ENCODE data around the gene PYGO1. TPM values are rescaled to one million over a fixed set of nuclear protein-coding genes. Genes with fewer than 3 reads are reported as not detected.

PYGO1 gene
- total and polyA plus RNA-seq, 2 of the 8 experiments (the other 6 are each of a cell fraction or from before 2014, with no cell fraction given): 0.50 to 1.1 TPM

DNA sequence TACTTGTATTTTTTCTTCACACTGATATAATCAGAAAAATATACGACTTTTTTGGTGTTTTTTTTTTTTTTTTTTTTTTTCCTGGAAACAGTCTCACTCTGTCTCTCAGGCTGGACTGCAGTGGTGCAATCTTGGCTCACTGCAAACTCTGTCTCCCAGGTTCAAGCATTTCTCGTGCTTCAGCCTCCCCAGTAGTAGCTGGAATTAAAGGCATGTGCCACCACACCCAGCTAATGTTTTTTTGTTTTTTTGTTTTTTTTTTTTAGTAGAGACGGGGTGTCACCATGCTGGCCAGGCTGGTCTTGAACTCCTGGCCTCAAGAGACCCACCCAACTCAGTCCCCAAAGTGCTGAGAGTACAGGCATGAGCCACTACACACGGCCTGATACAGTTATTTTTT is 59.3 kb downstream of the PYGO1 start (continued):
- TF ChIP-seq, protein P1, sequence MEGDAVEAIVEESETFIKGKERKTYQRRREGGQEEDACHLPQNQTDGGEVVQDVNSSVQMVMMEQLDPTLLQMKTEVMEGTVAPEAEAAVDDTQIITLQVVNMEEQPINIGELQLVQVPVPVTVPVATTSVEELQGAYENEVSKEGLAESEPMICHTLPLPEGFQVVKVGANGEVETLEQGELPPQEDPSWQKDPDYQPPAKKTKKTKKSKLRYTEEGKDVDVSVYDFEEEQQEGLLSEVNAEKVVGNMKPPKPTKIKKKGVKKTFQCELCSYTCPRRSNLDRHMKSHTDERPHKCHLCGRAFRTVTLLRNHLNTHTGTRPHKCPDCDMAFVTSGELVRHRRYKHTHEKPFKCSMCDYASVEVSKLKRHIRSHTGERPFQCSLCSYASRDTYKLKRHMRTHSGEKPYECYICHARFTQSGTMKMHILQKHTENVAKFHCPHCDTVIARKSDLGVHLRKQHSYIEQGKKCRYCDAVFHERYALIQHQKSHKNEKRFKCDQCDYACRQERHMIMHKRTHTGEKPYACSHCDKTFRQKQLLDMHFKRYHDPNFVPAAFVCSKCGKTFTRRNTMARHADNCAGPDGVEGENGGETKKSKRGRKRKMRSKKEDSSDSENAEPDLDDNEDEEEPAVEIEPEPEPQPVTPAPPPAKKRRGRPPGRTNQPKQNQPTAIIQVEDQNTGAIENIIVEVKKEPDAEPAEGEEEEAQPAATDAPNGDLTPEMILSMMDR (IDR thresholded peaks at IDR 0.05; ENCODE audit: control extremely low read depth in 1 of 3, insufficient read depth in 1 of 3, low read depth in 1 of 3, low read length in 3 of 3): no peak
- TF ChIP-seq TAF7 (optimal IDR thresholded peaks at IDR 0.05; ENCODE audit: borderline replicate concordance, low read depth, low read length) (no peak), KDM4A (IDR thresholded peaks at IDR 0.05; ENCODE audit: low read depth, low read length, severe bottlenecking) (no peak), SRF (IDR thresholded peaks at IDR 0.05; ENCODE audit: low read depth, low read length) (no peak), BRCA1 (IDR thresholded peaks at IDR 0.05; ENCODE audit: low read depth, low read length) (no peak), SP4 (IDR thresholded peaks at IDR 0.05; ENCODE audit: low read length) (no peak), KDM5A (IDR thresholded peaks at IDR 0.05; ENCODE audit: low read length) (no peak), CBX8 (IDR thresholded peaks at IDR 0.05; ENCODE audit: borderline replicate concordance, low read depth, low read length) (no peak)
- TF ChIP-seq, protein P2, sequence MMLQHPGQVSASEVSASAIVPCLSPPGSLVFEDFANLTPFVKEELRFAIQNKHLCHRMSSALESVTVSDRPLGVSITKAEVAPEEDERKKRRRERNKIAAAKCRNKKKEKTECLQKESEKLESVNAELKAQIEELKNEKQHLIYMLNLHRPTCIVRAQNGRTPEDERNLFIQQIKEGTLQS (IDR thresholded peaks at IDR 0.05; ENCODE audit: insufficient read depth, low read depth, low read length): no peak
